AG08395 (cell line): Measurements from ENCODE around the gene TDP2.

Experiments used
- DNase-seq: peaks from one replicate; pipeline ENCODE4 v3.0.0; 2012; ENCODE audit warnings: mixed read lengths, low spot score

TDP2 gene

GRCh38 chr6:24666641-24667377 is at the start of gene TDP2, which contains the start of gene ACOT13:
Gene TDP2, minus strand, starts transcription at chr6:24666899. Its CDS starts 37 bp downstream, at chr6:24666862.
Gene ACOT13, plus strand, starts transcription at chr6:24667077. Its CDS starts 187 bp downstream, at chr6:24667264.
- peak; percentile 99 for DNase-seq

- DNase-seq: no peak
These were observed 44.0 kb upstream of the TDP2 start for GRCh38 chr6:24710519-24711303.

GRCh38 chr6:24709014-24709711 is 42.5 kb upstream of the TDP2 start:
- no peak for DNase-seq

GRCh38 chr6:24708612-24709011 is 41.9 kb upstream of the TDP2 start:
- no peak for DNase-seq

- DNase-seq: no peak
These were observed 37.8 kb upstream of the TDP2 start for GRCh38 chr6:24704468-24704867.

GRCh38 chr6:24702720-24703282 is 36.1 kb upstream of the TDP2 start:
- DNase-seq: no peak

GRCh38 chr6:24699521-24700359 is 33.0 kb upstream of the TDP2 start:
- DNase-seq: no peak

GRCh38 chr6:24696097-24696496 is 29.4 kb upstream of the TDP2 start:
- no peak for DNase-seq

GRCh38 chr6:24695635-24696034 is 28.9 kb upstream of the TDP2 start:
- DNase-seq: peak; percentile 46

GRCh38 chr6:24694198-24694597 is 27.5 kb upstream of the TDP2 start:
- no peak for DNase-seq

- no peak for DNase-seq
These were observed 26.3 kb upstream of the TDP2 start for GRCh38 chr6:24692848-24693592.

- no peak for DNase-seq
These were observed 25.7 kb upstream of the TDP2 start for GRCh38 chr6:24692415-24692814.

GRCh38 chr6:24692003-24692402 is 25.3 kb upstream of the TDP2 start:
- DNase-seq: no peak

- no peak for DNase-seq
These were observed 24.9 kb upstream of the TDP2 start for GRCh38 chr6:24691550-24691949.

GRCh38 chr6:24690593-24690992 is 23.9 kb upstream of the TDP2 start:
- DNase-seq: no peak

- peak; percentile 24 for DNase-seq
These were observed 23.3 kb upstream of the TDP2 start for GRCh38 chr6:24689964-24690363.

- DNase-seq: no peak
These were observed 20.2 kb upstream of the TDP2 start for GRCh38 chr6:24686946-24687345.

- no peak for DNase-seq
These were observed 19.7 kb upstream of the TDP2 start for GRCh38 chr6:24686408-24686807.

- no peak for DNase-seq
These were observed 16.9 kb upstream of the TDP2 start for GRCh38 chr6:24683297-24684296.
